Left colon (tissue), 2 donors: ENCODE results near the gene TNFRSF8. TPM values are rescaled to one million over a fixed set of nuclear protein-coding genes. Genes with fewer than 3 reads are reported as not detected.
"Not testable (repeated sequence)": the region's sequence is repeated elsewhere in the genome, so short reads cannot be mapped to it uniquely, and the experiment has no call there.

ENCODE experiments used
- ATAC-seq: fragments of 200-7000 bp; cut with Tn5 transposase; one replicate; pipeline ENCODE4 v1.9.1; 2020; ENCODE audit warnings: mild to moderate bottlenecking, moderate library complexity
- DNase-seq, 2 donors: peaks; one replicate each; pipeline ENCODE4 v3.0.0-alpha.2; 2020
- intact Hi-C, 2 donors: fragments of 100-400 bp; cut with DNase I in 1 of 2; cut with micrococcal nuclease in 1 of 2; formaldehyde crosslinking; loops; one replicate each; pipeline versions ENCODE4 v1.11.2 to v1.14.0; 2022; cut with DNase I, micrococcal nuclease
- total RNA-seq, 2 donors: library from RNA; stranded (reverse); fragmentation: NEBNext Ultra II Directional; extraction: Animal tissue kit (Norgen Biotek cat#: 25700); gene quantifications; one replicate each; pipeline ENCODE4 v1.2.1, GENCODE V29; 2021
- donor health status: DM: no; HTN: no; CAD: no.
- donor health status: DM: yes; HTN: yes; CAD: no.

Gene TNFRSF8
- total RNA-seq, 2 donors from 2014 or later = 0.15 to 0.25 TPM

DNA sequence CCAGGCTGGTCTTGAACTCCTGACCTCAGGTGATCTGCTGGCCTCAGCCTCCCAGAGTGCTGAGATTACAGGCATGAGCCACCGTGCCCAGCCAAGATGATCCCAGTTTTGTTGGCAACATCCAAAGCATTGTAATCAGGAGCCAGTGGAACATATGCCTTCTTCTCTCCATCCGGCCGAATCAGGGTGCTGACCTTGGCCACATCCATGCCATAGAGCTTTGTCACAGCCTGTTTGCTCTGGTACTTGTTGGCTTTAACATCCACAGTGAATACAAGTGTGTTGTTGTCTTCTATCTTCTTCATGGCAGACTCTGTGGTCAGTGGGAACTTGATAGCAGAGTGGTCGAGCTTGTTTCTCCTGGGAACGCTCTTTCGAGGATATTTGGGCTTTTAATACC, 17.1 kb downstream of the TNFRSF8 start:
- ATAC-seq (no peak), DNase-seq (no peak)
- intact Hi-C loops = no loop called here

GRCh38 chr1:12080773-12081556, 17.9 kb downstream of the TNFRSF8 start:
- DNase-seq = no peak
- intact Hi-C loops = no loop called here
- no peak for ATAC-seq

DNA sequence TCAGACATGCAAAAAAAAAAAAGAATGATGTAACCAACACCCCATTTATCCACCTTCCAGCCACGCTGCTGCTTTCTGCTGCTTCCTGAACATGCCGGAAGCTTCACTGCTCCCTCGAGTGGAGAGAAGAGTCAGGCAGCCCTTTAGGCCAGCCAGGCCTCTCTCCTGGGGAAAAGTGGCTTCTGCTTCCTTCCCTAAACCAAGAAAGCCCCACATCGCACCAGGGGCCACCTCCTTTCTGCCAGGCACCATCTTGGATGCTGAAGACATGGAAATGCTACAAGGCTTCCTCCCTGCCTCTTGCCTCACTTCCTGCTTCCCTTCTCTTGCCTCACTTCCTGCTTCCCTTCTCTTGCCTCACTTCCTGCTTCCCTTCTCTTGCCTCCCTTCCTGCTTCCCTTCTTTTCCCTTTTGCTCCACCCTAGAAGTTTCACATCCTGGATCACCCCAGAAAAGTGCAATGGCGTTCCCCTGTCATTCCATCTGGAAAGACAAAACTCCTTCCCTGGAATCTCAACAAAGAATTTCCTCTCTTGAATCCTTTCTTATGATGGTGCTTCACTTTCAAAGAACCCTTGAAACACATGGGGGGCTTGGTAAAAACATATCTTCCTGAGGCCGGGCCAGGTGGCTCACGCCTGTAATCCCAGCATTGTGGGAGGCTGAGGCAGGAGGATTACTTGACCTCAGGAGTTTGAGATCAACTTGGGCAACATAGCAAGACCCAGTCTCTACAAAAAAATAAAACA, 18.7 kb downstream of the TNFRSF8 start:
- ATAC-seq (no peak), DNase-seq (no peak)
- intact Hi-C loops = no loop called here

- intact Hi-C loops = no loop called here
- ATAC-seq (no peak), DNase-seq (no peak)
These were observed 19.9 kb downstream of the TNFRSF8 start for GRCh38 chr1:12082988-12083387.

DNA sequence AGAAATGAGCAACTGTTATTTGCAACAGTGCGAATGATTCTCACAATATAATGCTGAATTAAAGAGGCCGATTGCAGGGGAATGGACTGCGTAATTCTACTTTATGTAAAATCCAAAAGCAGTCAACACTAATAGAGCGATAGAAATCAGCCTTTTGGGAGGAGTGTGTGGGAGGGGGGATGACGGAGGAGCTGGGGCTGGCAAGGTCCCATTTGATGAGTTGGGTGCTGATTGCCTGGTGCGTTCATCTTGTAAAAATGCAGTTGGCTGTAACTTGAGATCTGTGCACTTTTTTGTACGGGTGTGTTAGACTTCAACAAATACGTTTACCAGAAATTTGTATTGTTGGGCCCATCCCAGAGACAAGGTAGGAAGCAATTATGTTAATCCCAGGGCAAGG, 20.7 kb downstream of the TNFRSF8 start:
- DNase-seq = no peak
- no peak for ATAC-seq
- intact Hi-C loops = no loop called here

DNA sequence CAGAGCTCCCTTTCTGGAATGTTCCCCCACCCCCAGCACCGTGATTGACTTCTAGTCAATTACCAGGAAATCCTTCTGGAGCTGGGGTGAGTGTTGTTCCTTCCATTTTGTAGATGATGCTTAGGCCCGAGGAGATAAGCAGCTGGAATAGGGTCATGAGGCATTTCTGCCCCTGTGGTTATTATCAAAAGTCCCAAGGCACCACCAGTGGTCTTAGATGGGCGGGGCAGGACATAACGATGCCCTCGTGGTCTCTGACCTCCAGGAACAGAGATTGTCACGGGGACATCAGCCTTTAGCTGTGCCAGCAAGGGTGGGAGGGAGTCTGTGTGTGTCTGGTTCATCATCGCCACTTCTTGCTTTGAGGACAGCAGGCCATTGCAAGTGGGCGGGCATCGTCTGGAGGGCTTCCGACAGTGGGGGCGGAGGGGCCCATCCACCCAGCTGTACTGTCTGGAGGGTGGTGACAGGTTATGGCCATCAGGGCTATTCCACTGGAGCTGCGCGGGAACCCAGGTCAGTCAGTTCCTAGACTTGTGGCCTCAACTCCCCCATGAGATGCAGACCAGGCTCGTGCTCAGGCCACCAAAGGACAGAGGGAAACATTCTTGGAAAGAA, 22.6 kb downstream of the TNFRSF8 start:
- DNase-seq = no peak
- ATAC-seq = no peak
- intact Hi-C loops = no loop called here

- ATAC-seq (peak; percentile 53), DNase-seq (no peak)
These were observed 24.8 kb downstream of the TNFRSF8 start for GRCh38 chr1:12087797-12088314.

DNA sequence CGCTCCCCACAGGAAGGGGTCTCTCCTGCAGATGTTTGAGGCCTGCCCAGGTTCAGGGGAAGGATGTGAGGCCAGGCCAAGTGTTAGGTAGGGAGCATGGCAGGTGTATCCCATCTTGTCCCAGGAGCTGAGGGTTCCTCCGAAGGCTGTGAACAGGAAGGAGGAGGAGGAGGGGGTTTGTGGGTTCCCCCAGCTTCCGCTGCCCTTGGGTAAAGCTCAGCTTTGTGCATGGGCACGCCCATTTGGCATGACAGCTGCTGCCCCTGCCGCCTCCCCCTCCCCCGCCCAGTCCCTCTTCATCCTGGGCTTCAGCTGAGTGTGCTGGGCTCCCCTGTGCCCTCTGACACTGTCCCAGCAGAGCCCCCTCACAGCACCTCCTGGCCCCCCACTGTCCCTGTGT, 25.5 kb downstream of the TNFRSF8 start:
- peak in 1 of 2 donors; percentile 25 for DNase-seq
- no peak for ATAC-seq
- intact Hi-C loops = no loop called here

More at GRCh38 chr1:12087797-12088314, 24.8 kb downstream of the TNFRSF8 start:
- intact Hi-C loops = no loop called here

DNA sequence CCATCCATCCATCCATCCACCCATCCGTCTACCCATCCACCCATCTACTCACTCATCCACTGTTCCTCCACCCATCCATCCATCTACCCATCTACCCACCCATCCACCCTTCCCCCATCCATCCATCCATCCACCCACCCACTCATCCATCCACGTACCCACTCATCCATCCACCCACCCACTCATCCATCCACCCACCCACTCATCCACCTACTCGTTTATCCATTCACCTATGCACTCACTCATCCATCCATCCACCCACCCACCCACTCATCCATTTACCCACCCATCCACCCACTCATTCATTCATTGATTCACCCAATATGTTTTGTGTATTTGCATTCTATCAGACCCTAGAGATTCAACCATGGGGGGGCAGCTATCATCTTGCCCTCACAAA, 27.2 kb downstream of the TNFRSF8 start:
- DNase-seq (no peak), ATAC-seq (no peak)
- intact Hi-C loops = no loop called here

DNA sequence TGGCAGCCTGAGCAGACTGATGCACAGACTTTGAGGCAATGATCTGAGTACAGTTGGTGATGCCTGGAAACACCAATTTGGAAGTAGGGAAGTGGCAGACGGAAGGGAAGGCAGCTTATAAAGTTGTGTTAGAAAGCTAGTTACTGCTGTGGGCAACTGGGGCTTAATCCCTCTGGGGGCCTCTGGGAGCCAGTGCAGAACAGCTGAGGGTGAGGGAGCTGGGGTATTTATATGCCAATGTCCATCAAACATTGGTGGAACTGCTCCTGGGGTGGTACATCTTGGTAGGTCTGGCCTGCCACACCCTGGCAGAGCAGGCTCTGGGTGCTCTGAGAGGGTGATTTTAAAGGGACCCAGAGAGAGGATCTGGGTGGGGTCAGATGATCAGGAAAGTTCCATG, 28.1 kb downstream of the TNFRSF8 start:
- intact Hi-C loops = no loop called here
- DNase-seq (no peak), ATAC-seq (no peak)

DNA sequence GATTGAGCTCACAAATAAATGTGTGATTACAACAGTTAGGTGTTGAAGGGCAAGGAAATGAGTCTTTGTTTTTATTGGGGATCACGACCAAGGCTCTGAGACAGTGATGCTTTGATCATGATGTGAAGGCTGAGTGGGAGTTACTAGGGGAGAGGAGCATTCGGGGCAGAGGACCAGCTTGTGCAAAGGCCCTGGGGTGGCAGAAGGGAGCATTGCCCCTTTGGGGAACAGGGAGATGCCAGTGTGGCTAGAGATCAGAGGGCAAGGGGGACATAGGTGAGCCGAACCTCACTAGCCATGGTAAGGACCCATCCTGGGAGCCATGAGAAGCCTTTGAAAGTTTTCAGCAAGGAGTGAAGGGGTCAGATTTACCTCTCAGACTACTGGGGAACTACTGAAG, 31.1 kb downstream of the TNFRSF8 start:
- DNase-seq = no peak
- ATAC-seq = no peak
- intact Hi-C loops = no loop called here

GRCh38 chr1:12095452-12096263, 32.6 kb downstream of the TNFRSF8 start:
- DNase-seq = no peak
- no peak for ATAC-seq
- intact Hi-C loops = no loop called here

DNA sequence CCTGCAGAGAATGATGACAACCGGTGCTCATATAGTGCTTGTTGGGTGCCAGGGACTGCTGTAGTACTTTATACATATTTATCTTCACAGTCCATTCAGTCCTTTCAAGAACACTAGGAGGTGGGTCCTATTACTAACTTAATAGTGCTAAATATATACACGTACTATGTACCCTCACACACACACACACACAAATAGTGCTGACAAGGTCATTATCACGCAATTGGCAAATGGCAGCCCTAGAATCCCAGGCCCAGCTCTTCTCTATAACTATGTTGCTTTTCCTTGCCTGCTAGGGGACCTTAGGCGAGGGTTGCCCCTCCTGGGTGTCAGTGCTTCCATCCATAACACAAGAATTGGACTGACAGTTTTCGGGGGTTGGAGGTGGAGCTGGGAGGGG, 33.5 kb downstream of the TNFRSF8 start:
- ATAC-seq = no peak
- intact Hi-C loops = no loop called here

GRCh38 chr1:12097321-12097720, 34.2 kb downstream of the TNFRSF8 start:
- ATAC-seq (no peak), DNase-seq (no peak)
- intact Hi-C loops = no loop called here

More for the DNA sequence above, 33.5 kb downstream of the TNFRSF8 start:
- no peak for DNase-seq

DNA sequence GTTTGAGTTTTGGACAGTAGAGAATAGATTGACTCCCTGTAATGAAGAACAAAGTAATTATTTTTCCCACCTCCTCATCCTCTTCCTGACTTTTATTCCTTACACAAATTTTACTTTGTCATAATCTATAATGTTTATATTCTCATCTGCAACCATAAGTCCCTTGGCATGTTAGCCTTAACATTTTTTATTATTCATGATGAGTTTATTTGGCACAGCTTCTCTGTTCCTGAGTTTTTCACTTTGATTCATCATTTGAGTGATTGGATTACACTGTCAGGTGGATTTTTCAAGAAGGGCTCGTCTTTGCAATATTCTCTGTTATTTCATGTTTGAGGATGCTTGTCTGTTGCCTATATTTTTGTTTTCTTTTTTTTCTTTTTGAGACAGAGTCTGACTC, 35.7 kb downstream of the TNFRSF8 start:
- no peak for ATAC-seq
- intact Hi-C loops = no loop called here

DNA sequence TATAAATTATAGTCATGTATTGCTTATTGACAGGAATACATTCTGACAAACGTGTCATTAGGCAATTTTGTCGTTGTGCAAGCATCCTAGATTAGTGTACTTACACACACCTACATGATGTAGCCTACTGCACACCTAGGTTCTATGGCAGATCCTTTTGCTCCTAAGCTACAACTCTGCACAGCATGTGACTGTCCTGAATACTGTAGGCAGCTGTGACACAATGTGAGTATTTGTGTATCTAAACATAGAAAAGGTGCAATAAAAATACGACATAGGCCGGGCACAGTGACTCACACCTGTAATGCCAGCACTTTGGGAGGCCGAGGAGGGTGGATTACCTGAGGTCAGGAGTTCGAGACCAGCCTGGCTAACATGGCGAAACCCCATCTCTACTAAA, 36.5 kb downstream of the TNFRSF8 start:
- peak; percentile 46 for ATAC-seq
- DNase-seq = no peak
- intact Hi-C loops = no loop called here

More for the DNA sequence above, 35.7 kb downstream of the TNFRSF8 start:
- DNase-seq = no peak

- ATAC-seq (no peak), DNase-seq (no peak)
- intact Hi-C loops = no loop called here
These were observed 37.0 kb downstream of the TNFRSF8 start for GRCh38 chr1:12100071-12100470.

DNA sequence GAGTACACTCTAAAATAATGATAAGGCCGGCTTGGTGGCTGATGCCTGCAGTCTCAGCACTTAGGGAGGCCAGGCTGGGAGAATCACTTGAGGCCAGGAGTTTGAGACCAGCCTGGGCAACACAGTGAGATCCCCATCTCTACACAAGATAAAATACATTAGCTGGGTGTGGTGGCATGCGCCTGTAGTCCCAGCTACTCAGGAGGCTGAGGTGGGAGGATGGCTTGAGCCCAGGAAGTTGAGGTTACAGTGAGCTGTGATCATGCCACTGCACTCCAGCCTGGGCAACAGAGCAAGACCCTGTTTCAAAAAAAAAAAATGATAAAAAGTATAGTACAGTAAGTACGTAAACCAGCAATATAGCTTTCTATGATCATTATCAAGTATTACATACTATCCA, 38.0 kb downstream of the TNFRSF8 start:
- ATAC-seq, DNase-seq, intact Hi-C loops: not testable (repeated sequence)

DNA sequence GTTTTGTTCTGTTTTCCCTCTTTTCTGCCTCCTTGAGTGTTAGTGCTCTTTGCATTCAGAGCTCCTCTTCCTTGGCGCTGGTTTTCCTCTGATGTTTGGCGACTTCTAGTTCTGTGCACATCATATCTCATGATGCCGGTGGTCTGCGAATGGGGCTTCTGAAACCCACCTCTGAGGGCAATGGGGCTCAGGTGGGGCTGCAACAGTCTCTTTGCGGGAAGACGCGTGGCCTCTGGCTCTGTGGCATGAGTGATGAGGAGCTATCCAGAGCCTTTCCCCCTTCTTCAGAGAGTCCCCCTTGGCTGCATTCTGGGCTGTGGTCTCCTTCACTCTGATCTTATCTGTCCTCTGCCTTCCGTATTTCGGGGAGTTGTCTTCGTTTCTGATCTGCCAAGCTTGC, 39.0 kb downstream of the TNFRSF8 start:
- ATAC-seq = no peak
- DNase-seq = no peak
- intact Hi-C loops = no loop called here
